GM20000 (cell line): ENCODE results near the gene SYF2.

Source experiments
- DNase-seq: peaks from one replicate; pipeline ENCODE4 v3.0.0; 2012; ENCODE audit warnings: low spot score
- TF ChIP-seq, protein P1 (sequence below): IDR thresholded peaks from 2 replicates; pipeline ENCODE4 v1.5.1; 2012; ENCODE audit warnings: mild to moderate bottlenecking, control low read depth; ENCODE audit errors: extremely low read depth, missing control alignments

Gene SYF2

DNA sequence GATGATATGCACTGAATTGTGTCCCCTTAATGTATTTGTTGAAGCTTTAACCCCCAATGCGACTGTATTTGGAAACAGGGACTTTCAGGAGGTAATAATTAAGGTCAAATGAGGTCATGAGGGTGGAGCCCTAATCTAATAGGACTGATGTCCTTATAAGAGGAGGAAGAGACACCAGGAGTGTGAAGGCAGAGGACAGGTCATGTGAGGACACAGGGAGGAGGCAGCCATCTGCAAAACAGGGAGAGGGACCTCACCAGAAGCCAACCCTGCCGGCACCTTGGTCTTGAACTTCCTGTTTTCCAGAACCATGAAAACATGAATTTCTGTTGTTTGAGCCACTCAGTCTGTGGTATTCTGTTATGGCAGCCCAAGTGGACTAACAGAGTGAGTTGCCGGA is 15.3 kb downstream of the SYF2 start:
- no peak for DNase-seq
- TF ChIP-seq, protein P1, sequence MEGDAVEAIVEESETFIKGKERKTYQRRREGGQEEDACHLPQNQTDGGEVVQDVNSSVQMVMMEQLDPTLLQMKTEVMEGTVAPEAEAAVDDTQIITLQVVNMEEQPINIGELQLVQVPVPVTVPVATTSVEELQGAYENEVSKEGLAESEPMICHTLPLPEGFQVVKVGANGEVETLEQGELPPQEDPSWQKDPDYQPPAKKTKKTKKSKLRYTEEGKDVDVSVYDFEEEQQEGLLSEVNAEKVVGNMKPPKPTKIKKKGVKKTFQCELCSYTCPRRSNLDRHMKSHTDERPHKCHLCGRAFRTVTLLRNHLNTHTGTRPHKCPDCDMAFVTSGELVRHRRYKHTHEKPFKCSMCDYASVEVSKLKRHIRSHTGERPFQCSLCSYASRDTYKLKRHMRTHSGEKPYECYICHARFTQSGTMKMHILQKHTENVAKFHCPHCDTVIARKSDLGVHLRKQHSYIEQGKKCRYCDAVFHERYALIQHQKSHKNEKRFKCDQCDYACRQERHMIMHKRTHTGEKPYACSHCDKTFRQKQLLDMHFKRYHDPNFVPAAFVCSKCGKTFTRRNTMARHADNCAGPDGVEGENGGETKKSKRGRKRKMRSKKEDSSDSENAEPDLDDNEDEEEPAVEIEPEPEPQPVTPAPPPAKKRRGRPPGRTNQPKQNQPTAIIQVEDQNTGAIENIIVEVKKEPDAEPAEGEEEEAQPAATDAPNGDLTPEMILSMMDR: no peak

DNA sequence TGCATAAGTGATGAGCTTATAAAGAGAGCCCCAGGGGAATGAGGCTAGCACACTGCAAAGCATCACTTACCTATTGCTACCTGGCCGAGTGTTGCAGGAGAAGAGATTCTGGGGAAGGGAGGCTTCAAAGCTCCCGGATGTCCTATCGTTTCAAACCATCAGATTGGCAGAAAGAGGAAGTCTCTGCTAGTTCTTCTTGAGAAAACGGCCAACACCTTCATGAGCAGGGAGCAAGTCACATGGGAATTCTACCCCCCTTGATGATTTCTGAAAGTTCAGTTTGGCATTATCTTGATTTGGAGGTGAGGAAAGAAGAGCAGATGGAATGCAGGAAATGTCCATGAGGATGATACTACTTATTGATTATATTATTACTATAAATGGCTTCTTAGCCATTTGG is 16.2 kb downstream of the SYF2 start:
- DNase-seq: no peak
- TF ChIP-seq, protein P1: no peak

DNA sequence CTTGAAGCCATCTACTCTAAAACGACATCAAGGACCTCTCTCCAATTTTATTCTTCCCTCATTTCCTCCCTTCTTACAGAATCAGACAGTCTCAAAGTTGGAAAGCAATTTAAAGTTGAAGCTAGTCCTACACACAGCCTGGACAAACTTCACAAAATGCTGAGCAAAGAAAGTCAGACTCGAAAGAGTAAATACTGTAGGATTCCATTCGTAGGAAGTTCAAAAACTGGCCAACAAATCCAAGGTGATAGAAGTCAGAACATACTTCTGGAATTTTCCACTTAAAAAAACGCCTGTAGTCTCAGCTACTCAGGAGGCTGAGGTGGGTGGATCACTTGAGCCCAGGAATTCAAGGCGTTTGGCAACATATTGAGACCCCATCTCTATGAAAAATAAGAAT is 19.6 kb downstream of the SYF2 start:
- no peak for DNase-seq
- TF ChIP-seq, protein P1: no peak

DNA sequence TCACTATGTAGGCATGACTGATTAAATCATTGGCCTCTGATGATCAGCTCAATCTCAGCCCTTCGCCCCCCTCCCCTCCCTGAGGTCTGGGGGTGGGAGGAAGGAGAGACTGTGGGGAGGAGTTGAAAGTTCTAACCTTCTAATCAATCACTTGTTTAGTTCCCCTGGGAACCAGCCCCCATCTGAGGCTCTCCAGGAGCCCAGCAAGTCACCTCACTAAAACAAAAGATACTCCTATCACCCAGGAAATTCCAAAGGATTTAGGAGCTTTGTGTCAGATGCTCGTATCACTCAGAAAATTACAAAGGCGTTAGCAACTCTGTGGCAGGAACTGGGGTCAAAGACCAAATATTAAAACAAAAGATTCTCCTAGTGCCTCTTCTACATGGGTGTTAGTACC is 21.6 kb downstream of the SYF2 start:
- DNase-seq: no peak
- TF ChIP-seq, protein P1: no peak

DNA sequence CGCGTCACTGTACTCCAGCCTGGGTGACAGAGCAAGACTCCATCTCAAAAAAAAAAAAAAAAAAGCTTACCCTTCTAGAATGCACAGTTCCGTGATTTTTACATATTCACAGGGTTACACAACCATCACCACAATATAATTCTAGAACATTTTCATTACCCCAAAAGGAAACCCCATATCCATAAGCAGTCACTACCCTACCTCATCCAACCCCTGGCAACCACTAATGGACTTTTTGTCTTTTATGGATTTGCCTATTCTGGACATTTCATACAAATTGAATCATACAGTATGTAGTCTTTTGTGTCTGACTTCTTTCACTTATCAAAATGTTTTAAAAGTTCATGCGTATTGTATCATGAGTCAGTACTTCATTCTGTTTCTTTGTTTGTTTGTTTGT is 22.8 kb downstream of the SYF2 start:
- TF ChIP-seq, protein P1: no peak
- DNase-seq: no peak

DNA sequence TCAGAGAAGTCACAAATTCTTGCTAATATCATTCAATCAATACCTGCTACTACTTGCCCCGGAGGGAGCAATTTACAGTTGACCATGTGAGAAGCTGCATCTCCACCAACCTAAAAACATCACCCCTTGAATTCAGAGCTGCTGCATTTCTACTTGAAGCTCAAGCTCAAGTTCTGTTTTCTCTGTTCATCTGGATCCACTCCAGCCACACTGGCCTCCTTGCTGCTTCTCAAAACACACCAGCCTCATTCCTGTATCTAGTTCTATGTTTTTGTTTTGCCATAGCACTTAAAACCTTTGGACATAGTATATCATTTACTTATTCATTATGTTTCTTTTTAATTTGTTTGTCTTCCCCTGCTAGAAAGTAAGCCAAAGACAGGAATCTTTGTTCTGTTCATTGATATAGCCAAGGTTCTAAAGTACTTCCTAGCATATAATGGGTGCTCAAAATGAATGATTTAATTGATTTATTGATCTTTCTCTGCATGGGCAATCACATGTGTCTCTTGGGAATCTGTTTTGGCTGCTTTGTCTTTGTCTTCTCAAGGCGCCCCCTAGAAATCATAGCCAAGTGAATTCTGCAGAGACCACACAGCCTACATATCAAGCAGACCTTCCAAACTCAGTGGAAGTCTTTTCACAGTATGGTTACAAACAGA is 23.6 kb downstream of the SYF2 start:
- DNase-seq: no peak

DNA sequence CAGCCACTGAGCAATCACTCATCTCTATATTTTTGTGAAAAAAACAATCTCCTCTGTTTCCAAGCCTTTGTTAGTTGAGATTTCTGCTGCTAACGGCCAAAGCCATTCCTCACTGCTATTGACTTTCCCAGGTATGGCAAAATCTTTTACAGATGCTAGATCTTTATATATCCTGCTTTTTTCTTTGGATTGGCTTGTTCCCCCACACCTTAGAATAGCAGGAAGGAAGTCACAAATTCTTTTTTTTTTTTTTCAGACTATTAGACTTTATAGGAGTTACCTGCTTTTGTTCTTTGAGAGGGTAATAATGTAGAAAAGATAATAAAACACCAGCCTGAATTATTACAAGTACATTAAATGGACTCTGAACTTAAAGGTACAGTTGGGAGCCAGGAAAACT is 24.2 kb downstream of the SYF2 start:
- TF ChIP-seq, protein P1: no peak
- DNase-seq: no peak

More for the DNA sequence above, 23.6 kb downstream of the SYF2 start:
- TF ChIP-seq, protein P1: no peak
